Naive thymus-derived CD4-positive, alpha-beta T cell (primary cell): Measurements from ENCODE around the gene CHCHD6. TPM values are rescaled to one million over a fixed set of nuclear protein-coding genes. Genes with fewer than 3 reads are reported as not detected.

Source experiments
- ATAC-seq: fragments of 150-1000 bp; cut with Tn5 transposase; 2 replicates; pipeline ENCODE4 v1.10.0; 2021; ENCODE audit warnings: mild to moderate bottlenecking, moderate library complexity
- CTCF ChIA-PET: fragments of 350-600 bp; sonication (Branson Sonifier 250); formaldehyde crosslinking; loops from one replicate; lab custom pipeline; 2021; ENCODE audit warnings: antibody characterized with exemption; lab: Charles Lee
- POLR2A ChIA-PET: fragments of 350-600 bp; sonication (Branson Sonifier 250); formaldehyde crosslinking; loops from one replicate; lab custom pipeline; 2021; ENCODE audit warnings: antibody characterized with exemption, inconsistent platforms; lab: Charles Lee
- DNase-seq, 9 donors: peaks; one replicate each; pipeline versions ENCODE4 v3.0.0 to v3.0.0-alpha.2; 2020 to 2022; ENCODE audit warnings: mixed read lengths in 1 of 9
- H3K27ac ChIP-seq: one replicate; pipeline ENCODE4 v1.7.0; 2013; ENCODE audit warnings: mild to moderate bottlenecking, low read depth, low read length, moderate library complexity
- H3K27me3 ChIP-seq, 2 donors: one replicate each; pipeline ENCODE4 v1.7.0; 2013; ENCODE audit warnings: low read length in 2 of 2, mild to moderate bottlenecking in 2 of 2, moderate library complexity in 2 of 2; ENCODE audit not compliant: control insufficient read depth in 2 of 2, insufficient read depth in 2 of 2
- H3K36me3 ChIP-seq, 3 experiments: 1 replicate in 2 of 3; 2 replicates in 1 of 3; pipeline ENCODE4 v1.7.0; 2013; ENCODE audit warnings: low read length in 3 of 3, mild to moderate bottlenecking in 3 of 3, moderate library complexity in 1 of 3; ENCODE audit not compliant: insufficient read depth in 3 of 3, control insufficient read depth in 2 of 3
- H3K4me1 ChIP-seq, 2 donors: one replicate each; pipeline ENCODE4 v1.7.0; 2013; ENCODE audit warnings: low read length in 2 of 2, mild to moderate bottlenecking in 2 of 2, moderate library complexity in 1 of 2; ENCODE audit not compliant: control insufficient read depth in 2 of 2, insufficient read depth in 2 of 2
- H3K4me3 ChIP-seq: 2 replicates; pipeline ENCODE4 v1.7.0; 2013; ENCODE audit warnings: mild to moderate bottlenecking, low read length
- H3K9me3 ChIP-seq, 3 experiments: 1 replicate in 2 of 3; 2 replicates in 1 of 3; pipeline ENCODE4 v1.7.0; 2013; ENCODE audit warnings: low read length in 3 of 3; ENCODE audit not compliant: control insufficient read depth in 2 of 3
- H3K27ac Mint-ChIP-seq, 9 donors: one replicate each; pipeline ENCODE4 v1.8.0; 2020 to 2022; ENCODE audit warnings: mixed read lengths in 9 of 9, mild to moderate bottlenecking in 8 of 9, moderate library complexity in 5 of 9, inconsistent platforms in 2 of 9
- H3K27me3 Mint-ChIP-seq, 5 donors: one replicate each; pipeline ENCODE4 v1.8.0; 2021 to 2022; ENCODE audit warnings: mixed read lengths in 5 of 5, mild to moderate bottlenecking in 1 of 5
- H3K36me3 Mint-ChIP-seq, 5 donors: one replicate each; pipeline ENCODE4 v1.8.0; 2020 to 2022; ENCODE audit warnings: mixed read lengths in 5 of 5, mild to moderate bottlenecking in 3 of 5, inconsistent platforms in 1 of 5
- H3K4me1 Mint-ChIP-seq, 7 donors: one replicate each; pipeline ENCODE4 v1.8.0; 2020 to 2022; ENCODE audit warnings: mixed read lengths in 7 of 7, mild to moderate bottlenecking in 3 of 7, inconsistent platforms in 1 of 7
- H3K4me3 Mint-ChIP-seq, 10 donors: one replicate each; pipeline ENCODE4 v1.8.0; 2020 to 2022; ENCODE audit warnings: mild to moderate bottlenecking in 10 of 10, mixed read lengths in 10 of 10, moderate library complexity in 6 of 10, inconsistent platforms in 2 of 10
- H3K9me3 Mint-ChIP-seq, 11 donors: one replicate each; pipeline ENCODE4 v1.8.0; 2020 to 2022; ENCODE audit warnings: mixed read lengths in 11 of 11, mild to moderate bottlenecking in 4 of 11, inconsistent platforms in 1 of 11, moderate library complexity in 1 of 11
- intact Hi-C, 2 donors: fragments of 100-400 bp; cut with micrococcal nuclease; formaldehyde crosslinking; loops; one replicate each; pipeline ENCODE4 v1.15.1; 2023
- polyA plus RNA-seq, 2 donors: library from polyadenylated mRNA; unstranded; fragments of 300-500 nt; fragmentation: Illumina TruSeq; gene quantifications; one replicate each; pipeline ENCODE4 v1.2.3, GENCODE V29; 2021
- total RNA-seq, 6 experiments: library from RNA in 5 of 6; stranded (reverse) in 5 of 6; gene quantifications; 1 replicate in 5 of 6; 2 replicates in 1 of 6; pipeline ENCODE4 v1.2.3 and lab custom pipeline; 2021 to 2026

The CHCHD6 gene
- total and polyA plus RNA-seq, 7 experiments from 2014 or later = 5.4 to 15.1 (median 11.0) TPM

DNA sequence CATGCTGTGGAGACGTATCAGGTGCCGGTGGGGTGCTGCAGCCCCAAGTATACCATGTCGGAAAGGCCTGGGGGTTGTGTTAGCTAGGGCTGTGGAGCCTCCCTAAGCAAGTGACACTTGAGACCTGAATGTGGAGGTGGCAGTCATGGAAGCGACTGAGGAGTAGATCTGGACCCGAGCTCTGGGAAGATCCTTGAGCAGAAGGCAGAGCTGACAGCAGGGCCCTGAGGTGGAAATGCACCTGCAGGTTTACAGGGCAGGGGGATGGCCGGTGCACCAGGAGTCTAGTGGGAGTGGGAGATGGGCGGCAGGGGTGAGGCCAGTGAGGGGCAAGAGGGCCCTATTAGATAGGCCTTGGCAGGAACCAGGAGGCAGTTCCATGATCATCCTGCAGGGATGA lies 187.1 kb downstream of the CHCHD6 start:
- Histone ChIP-seq H3K4me1 (no peaks in the 10 kb centered on the region), H3K27ac (no peak overlapping the region), H3K36me3 (no peaks in the 10 kb centered on the region), H3K27me3 (no peaks in the 10 kb centered on the region), H3K9me3 (no peaks in the 10 kb centered on the region), H3K4me3 (no peak overlapping the region)
- no peak overlapping the region for H3K27ac Mint-ChIP-seq
- DNase-seq = no peak
- no peak for ATAC-seq
- H3K4me3 Mint-ChIP-seq = no peak overlapping the region
- H3K4me1 Mint-ChIP-seq = peaks cover 0 to 10% (median 0%) of the 10 kb centered on the region in 7 donors
- CTCF ChIA-PET = no interaction called here
- H3K27me3 Mint-ChIP-seq = peaks cover 0 to 8% (median 0%) of the 10 kb centered on the region in 5 donors
- peaks cover 0 to 34% (median 5%) of the 10 kb centered on the region in 5 donors for H3K36me3 Mint-ChIP-seq
- POLR2A ChIA-PET = no interaction called here
- intact Hi-C loops = no loop called here
- H3K9me3 Mint-ChIP-seq = no peaks in the 10 kb centered on the region

GRCh38 chr3:126891791-126892190 lies 187.8 kb downstream of the CHCHD6 start:
- Histone ChIP-seq H3K27me3 (no peaks in the 10 kb centered on the region), H3K4me1 (no peaks in the 10 kb centered on the region), H3K36me3 (no peaks in the 10 kb centered on the region), H3K9me3 (no peaks in the 10 kb centered on the region), H3K27ac (no peak overlapping the region), H3K4me3 (no peak overlapping the region)
- no peaks in the 10 kb centered on the region for H3K9me3 Mint-ChIP-seq
- H3K36me3 Mint-ChIP-seq = peaks cover 0 to 34% (median 5%) of the 10 kb centered on the region in 5 donors
- no peak for ATAC-seq
- no peak overlapping the region for H3K27ac Mint-ChIP-seq
- H3K4me1 Mint-ChIP-seq = peaks cover 0 to 10% (median 0%) of the 10 kb centered on the region in 7 donors
- POLR2A ChIA-PET = no interaction called here
- intact Hi-C loops = no loop called here
- H3K27me3 Mint-ChIP-seq = peaks cover 0 to 8% (median 0%) of the 10 kb centered on the region in 5 donors
- CTCF ChIA-PET = no interaction called here
- no peak overlapping the region for H3K4me3 Mint-ChIP-seq
- no peak for DNase-seq

DNA sequence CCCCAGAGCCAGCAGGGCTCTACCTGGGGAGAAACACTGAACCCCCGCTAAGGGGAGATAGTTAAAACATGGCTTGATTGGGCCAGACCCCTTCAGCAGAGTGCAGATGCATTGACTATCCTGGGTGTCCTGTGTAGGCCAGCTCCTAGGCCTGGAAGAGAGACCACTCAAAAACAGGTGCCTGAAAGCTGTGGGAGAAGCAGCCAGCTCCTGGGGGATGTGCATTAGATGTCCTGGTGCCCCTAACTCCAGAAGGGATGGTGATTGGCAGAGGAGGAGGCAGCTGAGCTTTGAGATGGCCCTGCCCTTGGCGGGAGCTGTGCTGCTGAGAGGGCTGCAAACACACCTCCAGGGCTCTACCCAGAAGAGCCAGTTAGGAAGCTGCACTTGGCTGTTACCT lies 189.6 kb downstream of the CHCHD6 start:
- intact Hi-C loops = no loop called here
- Histone ChIP-seq H3K27ac (no peak overlapping the region), H3K4me1 (no peaks in the 10 kb centered on the region), H3K36me3 (no peaks in the 10 kb centered on the region), H3K9me3 (no peaks in the 10 kb centered on the region), H3K4me3 (no peak overlapping the region), H3K27me3 (no peaks in the 10 kb centered on the region)
- no peak for DNase-seq
- Mint-ChIP-seq H3K27ac (no peak overlapping the region), H3K36me3 (peaks cover 0 to 28% (median 0%) of the 10 kb centered on the region in 5 donors), H3K9me3 (no peaks in the 10 kb centered on the region), H3K4me1 (peaks cover 0 to 10% (median 0%) of the 10 kb centered on the region in 7 donors), H3K4me3 (no peak overlapping the region), H3K27me3 (peaks cover 0 to 12% (median 0%) of the 10 kb centered on the region in 5 donors)
- no peak for ATAC-seq
- ChIA-PET CTCF (no interaction called here), POLR2A (no interaction called here)

GRCh38 chr3:126894475-126894874 lies 190.4 kb downstream of the CHCHD6 start:
- ATAC-seq = no peak
- Mint-ChIP-seq H3K27ac (no peak overlapping the region), H3K4me1 (peaks cover 0 to 10% (median 0%) of the 10 kb centered on the region in 7 donors), H3K27me3 (peaks cover 0 to 12% (median 0%) of the 10 kb centered on the region in 5 donors), H3K36me3 (peaks cover 0 to 31% (median 0%) of the 10 kb centered on the region in 5 donors), H3K9me3 (no peaks in the 10 kb centered on the region), H3K4me3 (no peak overlapping the region)
- no peaks in the 10 kb centered on the region for H3K4me1 ChIP-seq
- H3K27ac ChIP-seq = no peak overlapping the region
- CTCF ChIA-PET = interaction anchor here (0.7 kb wide), 1 partner anchor 24 kb away, joined by 3 read pairs; no protein-coding TSS in a partner anchor
- no peaks in the 10 kb centered on the region for H3K27me3 ChIP-seq
- H3K9me3 ChIP-seq = no peaks in the 10 kb centered on the region
- no peak for DNase-seq
- no peaks in the 10 kb centered on the region for H3K36me3 ChIP-seq
- intact Hi-C loops = no loop called here
- no peak overlapping the region for H3K4me3 ChIP-seq
- POLR2A ChIA-PET = no interaction called here

GRCh38 chr3:126895178-126896066 lies 191.4 kb downstream of the CHCHD6 start:
- no peak overlapping the region for H3K27ac Mint-ChIP-seq
- peaks cover 0 to 19% (median 0%) of the 10 kb centered on the region in 5 donors for H3K27me3 Mint-ChIP-seq
- peaks cover 0 to 39% (median 3%) of the 10 kb centered on the region in 5 donors for H3K36me3 Mint-ChIP-seq
- Histone ChIP-seq H3K4me3 (no peak overlapping the region), H3K4me1 (no peaks in the 10 kb centered on the region), H3K27ac (no peak overlapping the region), H3K9me3 (no peaks in the 10 kb centered on the region), H3K27me3 (no peaks in the 10 kb centered on the region), H3K36me3 (no peaks in the 10 kb centered on the region)
- H3K4me3 Mint-ChIP-seq = no peak overlapping the region
- peaks cover 0 to 10% (median 0%) of the 10 kb centered on the region in 7 donors for H3K4me1 Mint-ChIP-seq
- ATAC-seq (no peak), DNase-seq (no peak)
- no peaks in the 10 kb centered on the region for H3K9me3 Mint-ChIP-seq
- ChIA-PET POLR2A (no interaction called here), CTCF (interaction anchor here (0.7 to 1.0 kb wide), 2 partner anchors 16 to 23 kb away, joined by 3 read pairs; no protein-coding TSS in a partner anchor)
- intact Hi-C loops = no loop called here

GRCh38 chr3:126896067-126896441 lies 192.0 kb downstream of the CHCHD6 start:
- Histone ChIP-seq H3K36me3 (no peaks in the 10 kb centered on the region), H3K9me3 (no peaks in the 10 kb centered on the region), H3K27me3 (no peaks in the 10 kb centered on the region), H3K4me1 (no peaks in the 10 kb centered on the region), H3K4me3 (no peak overlapping the region), H3K27ac (no peak overlapping the region)
- POLR2A ChIA-PET = no interaction called here
- Mint-ChIP-seq H3K4me3 (no peak overlapping the region), H3K9me3 (no peaks in the 10 kb centered on the region), H3K4me1 (peaks cover 0 to 10% (median 0%) of the 10 kb centered on the region in 7 donors), H3K27me3 (peaks cover 0 to 19% (median 0%) of the 10 kb centered on the region in 5 donors), H3K27ac (no peak overlapping the region), H3K36me3 (peaks cover 0 to 35% (median 4%) of the 10 kb centered on the region in 5 donors)
- DNase-seq = no peak
- CTCF ChIA-PET = interaction anchor here (1.0 kb wide), 1 partner anchor 16 kb away, joined by 3 read pairs; no protein-coding TSS in a partner anchor
- intact Hi-C loops = no loop called here
- no peak for ATAC-seq
